Stimulated activated CD8-positive, alpha-beta memory T cell treated with anti-CD3 and anti-CD28 coated beads, Interleukin-12 subunit alpha, Interleukin-12 subunit beta, amount 100 ng/mL, for 4 hours (primary cell): ENCODE measurements around the gene IYD.

ENCODE experiments used
- DNase-seq: peaks from one replicate; pipeline ENCODE4 v3.0.0-alpha.2; 2020; ENCODE audit warnings: low read depth

The IYD gene

GRCh38 chr6:150395388-150396009 is 26.7 kb downstream of the IYD start:
- DNase-seq, result no peak

GRCh38 chr6:150403458-150404246 is 34.8 kb downstream of the IYD start:
- DNase-seq, result no peak

- DNase-seq, result no peak
Measured at GRCh38 chr6:150406948-150407347, 38.1 kb downstream of the IYD start.

GRCh38 chr6:150408842-150409241 is 40.0 kb downstream of the IYD start:
- DNase-seq, result no peak

- DNase-seq, result no peak
Measured at GRCh38 chr6:150409576-150410066, 40.8 kb downstream of the IYD start.

- no peak for DNase-seq
Measured at GRCh38 chr6:150410399-150410798, 41.6 kb downstream of the IYD start.

- DNase-seq, result no peak
Measured at GRCh38 chr6:150410906-150411305, 42.1 kb downstream of the IYD start.

- no peak for DNase-seq
Measured at GRCh38 chr6:150412221-150412620, 43.4 kb downstream of the IYD start.

GRCh38 chr6:150413198-150413597 is 44.4 kb downstream of the IYD start:
- DNase-seq, result no peak

- no peak for DNase-seq
Measured at GRCh38 chr6:150413781-150414281, 45.0 kb downstream of the IYD start.

- DNase-seq, result no peak
Measured at GRCh38 chr6:150416128-150416527, 47.3 kb downstream of the IYD start.

- DNase-seq, result no peak
Measured at GRCh38 chr6:150417250-150417649, 48.4 kb downstream of the IYD start.

- DNase-seq, result no peak
Measured at GRCh38 chr6:150417899-150418826, 49.4 kb downstream of the IYD start.

- DNase-seq, result peak; percentile 26
Measured at GRCh38 chr6:150418827-150419594, 50.2 kb downstream of the IYD start.

GRCh38 chr6:150420428-150420827 is 51.6 kb downstream of the IYD start:
- no peak for DNase-seq

- DNase-seq, result no peak
Measured at GRCh38 chr6:150420926-150421325, 52.1 kb downstream of the IYD start.

- DNase-seq, result no peak
Measured at GRCh38 chr6:150425508-150425907, 56.7 kb downstream of the IYD start.

- no peak for DNase-seq
Measured at GRCh38 chr6:150426198-150426597, 57.4 kb downstream of the IYD start.

- no peak for DNase-seq
Measured at GRCh38 chr6:150427037-150427602, 58.3 kb downstream of the IYD start.

- DNase-seq, result no peak
Measured at GRCh38 chr6:150427843-150428242, 59.0 kb downstream of the IYD start.

GRCh38 chr6:150430815-150431214 is 62.0 kb downstream of the IYD start:
- DNase-seq, result no peak
